WTC11 (cell line): ENCODE results near the gene PEX1. TPM values are rescaled to one million over a fixed set of nuclear protein-coding genes. Genes with fewer than 3 reads are reported as not detected.
"Not testable (repeated sequence)": the region's sequence is repeated elsewhere in the genome, so short reads cannot be mapped to it uniquely, and the experiment has no call there.

ENCODE experiments used
- ATAC-seq: fragments of 200-7000 bp; cut with Tn5 transposase; 2 replicates; pipeline ENCODE4 v1.10.0; 2021; ENCODE audit warnings: mild to moderate bottlenecking, moderate library complexity
- CTCF ChIA-PET: fragments of 300-600 bp; sonication (Branson Sonifier 250); formaldehyde crosslinking; loops from one replicate; lab custom pipeline; 2021; ENCODE audit warnings: antibody characterized with exemption; lab: Charles Lee
- POLR2A ChIA-PET: fragments of 350-600 bp; sonication (Branson Sonifier 250); formaldehyde crosslinking; loops from one replicate; lab custom pipeline; 2021; ENCODE audit warnings: antibody characterized with exemption; lab: Charles Lee
- DNase-seq: peaks from one replicate; pipeline ENCODE4 v3.0.0; 2021; ENCODE audit warnings: low spot score
- H3K27ac Mint-ChIP-seq: 2 replicates; pipeline ENCODE4 v1.8.0; 2021; ENCODE audit warnings: mixed read lengths
- H3K27me3 Mint-ChIP-seq: 2 replicates; pipeline ENCODE4 v1.8.0; 2021; ENCODE audit warnings: low read depth, mild to moderate bottlenecking, moderate library complexity, mixed read lengths
- H3K36me3 Mint-ChIP-seq: 2 replicates; pipeline ENCODE4 v1.8.0; 2021; ENCODE audit warnings: mixed read lengths
- H3K4me1 Mint-ChIP-seq: 2 replicates; pipeline ENCODE4 v1.8.0; 2022; ENCODE audit warnings: mixed read lengths
- H3K4me3 Mint-ChIP-seq: 2 replicates; pipeline ENCODE4 v1.8.0; 2021; ENCODE audit warnings: mild to moderate bottlenecking, moderate library complexity, mixed read lengths
- H3K9me3 Mint-ChIP-seq: 2 replicates; pipeline ENCODE4 v1.8.0; 2021; ENCODE audit warnings: mixed read lengths
- AFF4 ChIP-seq: sonication (generic); formaldehyde crosslinking; IDR thresholded peaks from 2 replicates; pipeline ENCODE4 v1.8.1; 2023; ENCODE audit warnings: mild to moderate bottlenecking, missing genetic modification reagents, borderline replicate concordance
- ATF1 ChIP-seq: sonication (generic); formaldehyde crosslinking; IDR thresholded peaks from 2 replicates; pipeline ENCODE4 v1.8.1; 2023; ENCODE audit warnings: mild to moderate bottlenecking, moderate library complexity, missing genetic modification reagents
- ATF6 ChIP-seq: sonication (generic); formaldehyde crosslinking; IDR thresholded peaks from 2 replicates; pipeline ENCODE4 v1.8.1; 2023; ENCODE audit warnings: mild to moderate bottlenecking, missing genetic modification reagents
- CREB1 ChIP-seq: sonication (generic); formaldehyde crosslinking; IDR thresholded peaks from 2 replicates; pipeline ENCODE4 v1.8.0; 2023; ENCODE audit warnings: mild to moderate bottlenecking, missing genetic modification reagents
- CTCF ChIP-seq: fragments of 200-600 bp; IDR thresholded peaks from 2 replicates; pipeline ENCODE4 v1.8.0; 2022; ENCODE audit warnings: antibody characterized with exemption
- IRF2 ChIP-seq: sonication (generic); formaldehyde crosslinking; IDR thresholded peaks from 2 replicates; pipeline ENCODE4 v1.8.0; 2022; ENCODE audit warnings: low read depth, missing genetic modification reagents, borderline replicate concordance
- NR2C2 ChIP-seq: sonication (generic); formaldehyde crosslinking; IDR thresholded peaks from 2 replicates; pipeline ENCODE4 v1.8.0; 2022; ENCODE audit warnings: mild to moderate bottlenecking, missing genetic modification reagents
- PRDM15 ChIP-seq: sonication (generic); formaldehyde crosslinking; IDR thresholded peaks from 2 replicates; pipeline ENCODE4 v1.8.0; 2022; ENCODE audit warnings: missing genetic modification reagents
- SOX15 ChIP-seq: fragments of 250-450 bp; sonication (Bioruptor Pico); IDR thresholded peaks from 2 replicates; pipeline ENCODE4 v1.9.0; 2021; ENCODE audit warnings: mild to moderate bottlenecking
- TEAD1 ChIP-seq: sonication (generic); formaldehyde crosslinking; IDR thresholded peaks from 2 replicates; pipeline ENCODE4 v1.8.0; 2022; ENCODE audit warnings: mild to moderate bottlenecking, missing genetic modification reagents
- TEAD4 ChIP-seq: sonication (generic); formaldehyde crosslinking; IDR thresholded peaks from 2 replicates; pipeline ENCODE4 v1.8.0; 2022; ENCODE audit warnings: mild to moderate bottlenecking, missing genetic modification reagents
- ZBTB21 ChIP-seq: sonication (generic); formaldehyde crosslinking; IDR thresholded peaks from 2 replicates; pipeline ENCODE4 v1.8.1; 2023; ENCODE audit warnings: mild to moderate bottlenecking, missing genetic modification reagents, borderline replicate concordance
- ZMAT4 ChIP-seq: fragments of 250-450 bp; sonication (Bioruptor Pico); IDR thresholded peaks from 2 replicates; pipeline ENCODE4 v1.9.0; 2021; ENCODE audit warnings: mild to moderate bottlenecking
- ZNF671 ChIP-seq: fragments of 250-450 bp; sonication (Bioruptor Pico); IDR thresholded peaks from 2 replicates; pipeline ENCODE4 v1.8.0; 2021; ENCODE audit warnings: mild to moderate bottlenecking
- total RNA-seq: library from RNA; stranded (reverse); gene quantifications from 3 replicates; pipeline ENCODE4 v1.2.3, GENCODE V29; 2021

Gene PEX1
- total RNA-seq, 1 experiment from 2014 or later: 24.9 TPM

GRCh38 chr7:92446869-92447344 lies 81.4 kb downstream of the PEX1 start:
- ATAC-seq: no peak; the same call in 1 of the 2 replicates
- Mint-ChIP-seq H3K27me3 (no peaks in the 10 kb centered on the region), H3K9me3 (peaks cover 17% of the 10 kb centered on the region), H3K27ac (no peak overlapping the region), H3K4me1 (peaks cover 9% of the 10 kb centered on the region), H3K4me3 (peak overlapping the region; percentile 67), H3K36me3 (peaks cover 26% of the 10 kb centered on the region)
- POLR2A ChIA-PET: interaction anchor here (0.6 to 2.4 kb wide), 6 partner anchors 10 to 312 kb away, joined by 3 to 13 read pairs (median 8); partner anchors contain the start of genes ANKIB1, CYP51A1 and KRIT1
- no peak for DNase-seq
- TF ChIP-seq NR2C2 (CRISPR knock-in tag): no peak
- peak; percentile 70 for TF ChIP-seq CTCF
- TF ChIP-seq ZMAT4: no peak
- TF ChIP-seq TEAD4 (CRISPR knock-in tag): no peak
- CTCF ChIA-PET: interaction anchor here (0.6 to 6.1 kb wide), 36 partner anchors 8 to 890 kb away, joined by 3 to 177 read pairs (median 5); partner anchors contain the start of genes ANKIB1, CYP51A1, KRIT1 and LRRD1

GRCh38 chr7:92442720-92443119 lies 85.6 kb downstream of the PEX1 start:
- H3K36me3 Mint-ChIP-seq, H3K27ac Mint-ChIP-seq, H3K27me3 Mint-ChIP-seq, DNase-seq, CTCF ChIA-PET, ATAC-seq, POLR2A ChIA-PET, H3K4me3 Mint-ChIP-seq: not testable (repeated sequence)
- Mint-ChIP-seq H3K9me3 (peaks cover 36% of the 10 kb centered on the region), H3K4me1 (peaks cover 31% of the 10 kb centered on the region)

- H3K4me1 Mint-ChIP-seq: peaks cover 43% of the 10 kb centered on the region
- ChIA-PET POLR2A (interaction anchor here (1.5 to 1.8 kb wide), 2 partner anchors 9 to 304 kb away, joined by 3 to 10 read pairs; partner anchors contain the start of genes CYP51A1 and GATAD1), CTCF (interaction anchor here (0.6 to 2.6 kb wide), 4 partner anchors 9 to 609 kb away, joined by 4 to 40 read pairs (median 19); partner anchors contain the start of gene GATAD1)
- ATAC-seq (peak; percentile 62), DNase-seq (no peak)
- H3K27ac Mint-ChIP-seq: peak overlapping the region; percentile 56; the same call in 1 of the 2 replicates
- H3K36me3 Mint-ChIP-seq: peaks cover 3% of the 10 kb centered on the region; the same call in 1 of the 2 replicates
- H3K9me3 Mint-ChIP-seq: peaks cover 47% of the 10 kb centered on the region
- H3K27me3 Mint-ChIP-seq: no peaks in the 10 kb centered on the region
- no peak overlapping the region for H3K4me3 Mint-ChIP-seq
- TF ChIP-seq PRDM15 (CRISPR knock-in tag) (no peak), AFF4 (CRISPR knock-in tag) (no peak), ATF1 (no peak), SOX15 (CRISPR knock-in tag) (no peak), IRF2 (no peak), CREB1 (CRISPR knock-in tag) (no peak), ZBTB21 (CRISPR knock-in tag) (no peak), ZNF671 (CRISPR knock-in tag) (0 out of 2 replicates have a peak, but pooled peaks have one; percentile 26), ATF6 (no peak), TEAD1 (CRISPR knock-in tag) (peak; percentile 89; the same call in 1 of the 2 replicates)
Observed at GRCh38 chr7:92437956-92438491, 90.3 kb downstream of the PEX1 start.
